ENCODE measurements around the gene MAGI2.
"Not testable (repeated sequence)": the region's sequence is repeated elsewhere in the genome, so short reads cannot be mapped to it uniquely, and the experiment has no call there.

The MAGI2 gene

DNA sequence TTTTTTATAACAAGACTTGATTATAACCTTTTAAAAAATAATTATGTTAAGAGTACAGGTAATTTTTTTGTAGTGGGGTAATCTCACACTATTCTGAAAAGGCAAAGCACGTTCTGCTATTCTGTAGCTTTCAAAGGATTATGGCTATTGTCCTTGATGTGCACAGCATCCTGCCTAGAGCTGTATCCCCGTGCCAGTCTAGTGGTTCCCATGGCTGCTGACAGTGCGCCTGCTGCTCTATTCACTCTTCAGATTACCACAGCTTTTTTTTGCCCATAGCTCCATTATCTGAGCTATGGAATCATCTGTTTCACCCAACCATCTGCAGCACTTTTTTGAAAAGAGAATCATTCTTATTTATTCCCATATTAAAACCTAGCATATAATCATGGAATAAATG is 931.5 kb downstream of the MAGI2 start:
- DNase-seq = no peak

DNA sequence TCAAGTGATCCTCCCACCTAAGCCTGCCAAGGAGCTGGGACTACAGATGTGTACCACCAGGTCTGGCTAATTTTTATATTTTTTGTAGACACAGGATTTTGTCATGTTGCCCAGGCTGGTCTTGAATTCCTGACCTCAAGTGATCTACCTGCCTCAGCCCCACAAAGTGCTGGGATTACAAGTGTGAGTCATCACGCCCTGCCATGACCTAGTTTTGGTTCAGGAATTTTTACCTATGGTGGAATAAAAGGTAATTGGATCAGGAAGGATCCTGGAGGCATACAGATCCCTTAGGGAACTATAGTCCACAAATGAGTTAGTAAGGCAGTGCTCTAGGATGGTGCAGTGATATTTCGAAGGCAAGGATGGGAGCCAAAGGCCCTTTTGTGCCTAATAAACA is 937.0 kb downstream of the MAGI2 start:
- no peak for DNase-seq

DNA sequence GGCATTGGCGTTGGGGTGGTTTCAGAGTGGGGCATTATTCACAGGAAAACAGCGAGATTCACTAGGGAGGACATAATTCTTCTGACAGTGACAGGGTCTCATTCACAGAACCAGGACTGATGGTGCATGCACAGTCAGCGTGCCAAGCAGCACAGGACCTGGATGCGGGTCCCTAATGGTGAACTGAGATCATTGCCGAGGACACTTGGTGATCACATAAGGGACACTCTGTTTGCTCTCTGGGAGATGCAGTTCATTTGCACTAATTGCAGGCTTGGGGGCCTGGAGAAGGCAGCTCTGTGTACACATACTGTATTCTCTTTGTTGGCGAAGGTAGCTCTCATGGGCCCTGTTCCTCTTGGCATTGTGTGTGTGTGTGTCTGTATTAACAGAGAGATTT is 938.8 kb downstream of the MAGI2 start:
- no peak for DNase-seq

DNA sequence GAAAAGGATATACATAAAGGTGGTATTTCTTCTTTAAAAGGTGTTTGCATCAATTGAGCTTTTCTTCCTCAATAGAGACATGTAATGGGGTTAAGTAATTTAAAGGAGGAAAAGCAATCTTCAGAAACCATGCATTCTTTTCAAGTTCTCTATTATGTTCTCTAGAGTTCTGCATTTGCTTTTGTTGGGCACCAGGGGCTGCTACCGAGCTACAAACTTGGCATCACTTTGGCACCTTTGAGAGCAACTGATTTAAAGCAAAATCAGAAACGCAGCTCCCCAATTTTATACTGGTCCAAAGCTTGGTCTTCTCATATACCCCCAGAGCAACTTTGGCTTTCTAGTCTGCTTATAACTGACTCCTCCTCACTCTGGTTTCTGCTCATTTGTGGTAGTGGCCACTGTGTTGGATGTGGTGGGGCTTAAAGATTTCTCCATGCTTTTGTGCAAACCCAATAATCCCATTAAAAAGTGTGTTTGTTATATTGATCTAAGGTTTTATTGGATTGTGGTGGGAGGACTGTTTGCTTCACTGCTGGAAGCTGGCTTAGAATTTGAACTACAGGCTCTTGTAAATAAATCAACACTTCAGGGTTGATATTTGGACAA is 942.8 kb downstream of the MAGI2 start:
- DNase-seq = no peak

DNA sequence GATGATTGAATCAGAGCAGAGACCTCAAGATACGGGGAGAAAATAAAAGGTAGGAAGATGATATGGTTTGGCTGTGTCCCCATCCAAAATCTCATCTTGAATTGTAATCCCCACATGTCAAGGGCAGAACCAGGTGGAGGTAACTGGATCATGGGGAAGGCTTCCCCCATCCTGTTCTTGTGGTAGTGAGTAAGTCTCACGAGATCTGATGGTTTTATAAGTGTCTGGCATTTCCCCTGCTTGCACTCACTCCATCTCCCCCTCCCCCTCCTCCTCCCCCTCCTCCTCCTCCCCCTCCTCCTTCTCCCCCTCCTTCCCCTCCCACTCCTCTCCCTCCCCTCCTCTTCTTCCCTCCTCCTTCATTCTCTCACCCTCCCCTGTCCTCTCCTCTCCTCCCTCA is 950.2 kb downstream of the MAGI2 start:
- DNase-seq = not testable (repeated sequence)

DNA sequence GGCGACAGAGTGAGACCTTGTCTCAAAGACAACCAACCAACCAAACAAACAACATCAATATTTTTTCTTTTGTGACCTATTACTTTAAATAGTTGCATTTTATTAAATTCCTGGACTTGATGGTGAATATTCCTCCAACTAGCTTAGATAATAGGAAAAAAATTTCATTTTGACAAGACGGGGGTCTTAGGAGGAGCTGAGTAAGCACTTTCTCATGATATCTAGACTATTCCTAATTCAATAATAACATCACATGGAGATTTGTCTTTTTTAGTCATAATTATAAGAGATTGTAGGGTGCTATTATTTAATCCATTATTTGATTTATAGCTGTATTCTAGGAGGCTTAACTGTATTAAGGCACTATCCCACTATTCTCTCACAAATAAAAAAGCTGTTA is 952.4 kb downstream of the MAGI2 start:
- DNase-seq = no peak

DNA sequence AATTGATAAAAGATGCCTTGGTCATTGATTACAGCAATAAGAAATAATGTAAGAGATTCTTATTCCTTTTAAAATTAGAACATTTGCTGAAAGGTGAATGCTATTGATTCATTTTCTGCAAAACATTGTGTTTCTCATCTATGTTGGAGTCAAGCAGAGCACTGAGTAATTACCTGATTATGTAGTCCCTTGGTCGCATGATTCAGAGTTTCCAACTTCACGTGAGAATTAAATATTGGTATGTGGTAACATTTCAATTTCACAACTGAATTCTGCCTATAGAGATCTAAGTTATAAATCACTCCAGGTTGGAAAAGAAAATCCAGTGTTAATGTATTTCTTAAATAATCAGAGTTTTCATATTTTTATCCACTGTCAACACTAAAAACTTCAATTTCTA is 953.5 kb downstream of the MAGI2 start:
- DNase-seq = no peak

DNA sequence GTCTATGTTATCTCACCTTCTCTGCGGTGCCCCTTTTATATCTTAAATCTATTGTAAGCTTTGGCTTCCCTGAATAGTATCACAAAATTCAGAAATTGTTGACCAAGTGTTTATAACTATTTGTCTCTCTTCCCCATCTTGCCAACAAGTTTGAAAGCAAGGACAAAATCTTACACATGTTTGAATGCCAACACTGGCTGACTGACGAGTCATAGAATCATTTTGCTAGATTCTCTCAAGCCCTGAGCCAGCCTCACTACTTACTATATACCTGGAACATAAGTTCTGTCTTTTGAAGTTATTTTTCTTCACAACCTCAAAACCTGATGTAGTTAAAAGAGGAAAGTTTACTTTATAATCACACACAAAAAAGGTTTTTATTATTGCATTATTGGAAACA is 954.2 kb downstream of the MAGI2 start:
- no peak for DNase-seq

DNA sequence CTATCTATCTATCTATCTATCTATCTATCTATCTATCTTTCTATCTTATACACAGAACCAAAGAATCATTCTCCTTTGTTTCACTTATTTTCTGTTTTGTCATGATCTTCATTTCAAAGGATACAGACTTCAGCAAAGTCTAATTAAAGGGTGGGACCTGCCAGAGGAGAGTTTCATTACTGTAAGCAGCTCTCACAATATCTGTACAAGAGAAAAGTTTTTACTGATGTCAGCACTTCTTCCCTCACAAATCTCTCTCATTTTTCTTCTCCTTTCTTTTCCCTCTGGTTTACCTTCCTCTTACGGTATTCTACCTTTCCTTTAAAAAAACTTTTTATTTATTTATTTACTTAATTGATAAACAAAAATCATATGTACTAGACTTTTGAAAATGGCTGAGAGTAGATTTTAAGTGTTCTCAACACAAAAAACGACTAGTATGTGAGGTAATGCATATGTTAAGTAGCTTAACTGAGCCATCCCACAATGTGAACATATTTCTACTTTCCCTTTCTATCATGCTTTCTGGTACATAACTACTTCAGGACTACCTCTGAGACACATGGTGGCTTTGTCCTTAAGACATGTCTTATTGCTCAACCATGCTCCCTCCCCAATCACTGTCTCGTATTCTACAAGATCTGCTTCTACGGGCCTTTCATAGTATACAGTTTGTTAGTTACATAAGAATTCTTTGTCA is 955.6 kb downstream of the MAGI2 start:
- no peak for DNase-seq

DNA sequence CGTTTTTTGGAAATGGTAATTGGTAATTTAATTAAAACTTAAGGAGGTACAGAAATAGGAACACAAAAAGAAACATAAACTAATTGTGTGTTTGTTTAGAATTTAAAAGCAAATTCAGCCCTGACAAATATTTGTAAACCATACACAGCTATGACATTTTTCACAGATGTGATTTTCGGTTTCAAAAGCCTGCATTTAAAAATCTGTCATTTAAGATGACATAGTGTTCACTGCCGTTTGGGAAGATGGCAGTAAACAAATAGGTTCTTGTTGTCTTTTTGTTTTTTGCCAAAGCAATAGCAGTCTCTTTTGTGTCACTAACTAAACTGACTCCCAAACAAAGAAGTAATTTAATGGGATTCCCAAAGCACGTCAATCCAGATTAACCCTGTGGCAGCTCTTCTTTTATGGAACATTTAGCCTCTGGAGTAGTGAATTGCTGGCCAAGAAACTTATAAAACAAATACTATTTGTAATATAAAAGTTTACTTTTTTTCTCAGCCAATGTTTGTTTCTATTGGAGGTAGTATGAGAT is 957.3 kb downstream of the MAGI2 start:
- DNase-seq = no peak

DNA sequence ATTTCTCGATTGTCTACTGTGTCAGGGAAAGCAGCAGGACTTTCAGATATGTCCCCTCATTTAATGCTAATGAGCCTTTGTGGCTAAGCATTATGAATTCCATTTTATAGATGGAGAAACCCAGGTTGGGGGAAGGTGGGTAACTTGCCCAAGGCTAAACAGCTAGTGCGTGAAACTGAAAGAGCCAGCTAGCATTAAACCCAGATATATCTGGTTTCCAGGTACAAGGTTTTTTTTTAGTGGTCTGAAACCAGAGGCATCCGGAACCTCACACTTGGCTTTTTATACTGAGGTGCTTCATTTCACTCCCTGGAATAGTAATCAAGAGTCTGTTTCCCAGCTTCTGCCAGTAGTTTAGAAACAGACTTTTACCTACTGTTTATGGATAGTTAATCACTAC is 960.1 kb downstream of the MAGI2 start:
- DNase-seq = no peak

DNA sequence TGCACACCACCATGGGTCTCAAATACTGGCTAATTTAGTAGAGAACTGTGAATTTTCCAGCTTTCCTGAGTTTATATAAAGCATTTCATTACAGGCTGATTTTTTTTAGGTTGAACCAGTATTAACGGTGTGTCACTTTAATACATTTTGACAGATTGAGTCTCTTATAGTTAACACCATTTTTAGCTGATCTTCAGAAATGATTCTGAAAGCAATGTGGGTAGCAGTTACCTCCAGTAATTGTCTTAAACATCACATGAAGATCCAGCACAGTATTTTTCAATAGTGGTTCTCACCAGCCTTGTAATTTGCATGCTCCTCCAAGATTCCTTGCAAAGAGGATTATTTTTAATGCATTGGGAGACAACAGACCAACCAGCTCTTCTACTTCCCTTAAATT is 961.3 kb downstream of the MAGI2 start:
- no peak for DNase-seq

DNA sequence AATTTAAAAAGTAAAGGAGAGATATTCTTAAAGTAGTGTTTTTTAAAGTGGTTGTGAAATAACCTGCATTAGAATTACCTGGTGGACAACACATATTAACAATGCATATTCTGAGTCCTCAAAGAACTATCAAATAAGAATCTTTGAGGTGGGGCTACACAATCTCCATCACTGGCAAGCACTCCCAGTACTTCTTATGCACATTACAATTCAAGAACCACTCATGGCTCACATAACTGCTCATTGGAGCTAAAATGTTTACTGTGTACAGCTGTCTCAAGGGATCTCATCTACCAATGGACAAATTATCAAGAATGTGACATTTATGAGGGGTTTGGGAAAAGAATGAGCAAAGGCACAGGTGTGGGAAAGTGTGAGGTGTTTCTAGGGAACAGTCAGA is 962.9 kb downstream of the MAGI2 start:
- no peak for DNase-seq

DNA sequence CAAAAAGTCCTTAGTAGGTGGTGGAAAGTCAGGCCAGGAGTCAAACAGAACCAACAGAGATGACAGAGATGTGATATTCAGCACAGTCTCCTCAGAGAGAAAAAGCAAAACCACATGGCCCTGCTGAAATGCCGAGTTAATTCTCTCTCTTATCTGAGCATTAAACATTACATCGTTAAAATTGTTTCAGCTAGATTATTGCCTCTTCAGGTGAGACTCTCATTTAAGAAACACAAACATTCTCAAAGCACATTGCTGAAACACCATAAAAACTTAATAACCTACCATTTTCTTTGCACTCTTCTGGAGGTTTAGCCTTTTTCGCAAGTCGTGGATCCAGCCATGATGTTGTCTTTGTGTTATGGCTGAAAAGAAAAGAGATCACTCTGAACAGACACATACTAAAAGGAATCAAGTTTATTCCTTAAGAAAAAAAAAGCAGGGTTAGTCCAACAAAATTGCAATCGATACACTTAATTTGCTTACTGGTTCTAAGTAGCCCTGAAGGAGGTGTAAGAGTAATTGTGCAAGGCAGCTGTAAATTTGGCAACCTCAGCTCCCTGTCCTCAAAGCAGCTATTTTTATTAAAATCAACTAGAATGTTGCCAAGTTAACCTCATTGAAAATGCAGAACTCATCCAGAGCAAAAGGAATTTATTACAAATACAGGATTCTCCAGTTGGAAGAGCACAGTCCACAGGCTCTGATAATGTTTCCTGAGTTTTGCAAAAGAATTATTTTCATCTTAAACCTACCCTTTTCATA is 963.8 kb downstream of the MAGI2 start:
- DNase-seq = no peak

DNA sequence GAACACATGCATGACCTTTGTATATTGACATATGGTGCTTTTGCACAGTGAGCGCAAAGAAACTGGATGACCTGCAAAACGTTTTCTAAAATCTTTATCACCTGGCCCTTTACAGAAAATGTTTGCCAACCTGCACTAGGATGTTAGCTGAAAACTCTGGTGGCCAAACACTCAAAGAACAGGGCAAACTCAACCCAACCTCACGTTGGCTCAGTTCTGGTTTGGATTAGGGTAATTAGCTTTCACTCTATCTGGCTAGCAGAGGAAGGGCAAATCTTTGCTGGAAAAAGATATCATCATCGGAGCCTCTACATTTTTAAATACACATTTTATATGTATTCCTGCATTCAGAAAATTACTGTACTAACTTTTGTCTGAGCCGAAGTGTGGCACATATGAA is 966.0 kb downstream of the MAGI2 start:
- no peak for DNase-seq

DNA sequence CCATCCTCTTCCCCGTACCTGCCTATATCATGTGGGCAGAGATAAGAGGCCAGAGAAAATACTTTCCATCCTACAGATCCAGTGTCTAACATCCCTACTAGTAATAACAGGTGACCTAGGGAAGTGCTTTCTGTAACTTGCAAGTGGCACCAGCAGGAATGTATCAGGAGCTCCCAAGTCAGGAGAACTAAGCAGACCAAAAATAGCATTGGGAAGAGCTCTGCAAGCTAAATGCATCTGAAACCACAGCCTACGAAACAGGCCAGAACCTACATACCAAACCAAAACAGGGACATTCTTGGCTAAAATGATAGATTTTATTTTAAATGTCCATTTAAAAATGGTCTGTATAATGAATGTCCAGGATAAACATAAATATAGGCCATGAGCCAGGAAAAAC is 974.1 kb downstream of the MAGI2 start:
- DNase-seq = no peak

DNA sequence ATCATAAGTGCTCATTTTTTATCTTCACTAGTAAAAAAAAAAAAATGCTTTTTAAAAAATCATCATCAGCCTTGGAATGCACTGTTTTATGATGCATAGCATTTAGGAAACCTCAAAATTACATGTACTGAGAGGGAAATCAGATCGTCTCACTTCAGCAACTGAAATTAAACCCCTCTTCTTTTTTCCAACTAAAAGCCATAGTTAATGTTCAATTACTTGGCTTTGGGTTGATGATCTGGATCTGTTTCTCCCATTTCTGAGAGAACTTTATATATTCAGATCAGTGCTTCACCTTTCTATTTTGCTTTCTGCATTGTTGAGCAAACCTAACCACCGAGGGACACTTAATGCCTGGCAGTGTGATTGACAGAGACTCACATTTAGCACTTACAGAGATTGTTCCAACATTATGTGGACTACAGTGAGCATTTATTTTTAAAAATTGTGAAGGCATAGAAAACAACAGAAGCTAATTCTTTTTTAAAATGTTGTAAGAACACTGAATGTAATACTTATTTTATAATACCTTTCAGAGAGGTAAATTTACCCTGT is 976.5 kb downstream of the MAGI2 start:
- no peak for DNase-seq

DNA sequence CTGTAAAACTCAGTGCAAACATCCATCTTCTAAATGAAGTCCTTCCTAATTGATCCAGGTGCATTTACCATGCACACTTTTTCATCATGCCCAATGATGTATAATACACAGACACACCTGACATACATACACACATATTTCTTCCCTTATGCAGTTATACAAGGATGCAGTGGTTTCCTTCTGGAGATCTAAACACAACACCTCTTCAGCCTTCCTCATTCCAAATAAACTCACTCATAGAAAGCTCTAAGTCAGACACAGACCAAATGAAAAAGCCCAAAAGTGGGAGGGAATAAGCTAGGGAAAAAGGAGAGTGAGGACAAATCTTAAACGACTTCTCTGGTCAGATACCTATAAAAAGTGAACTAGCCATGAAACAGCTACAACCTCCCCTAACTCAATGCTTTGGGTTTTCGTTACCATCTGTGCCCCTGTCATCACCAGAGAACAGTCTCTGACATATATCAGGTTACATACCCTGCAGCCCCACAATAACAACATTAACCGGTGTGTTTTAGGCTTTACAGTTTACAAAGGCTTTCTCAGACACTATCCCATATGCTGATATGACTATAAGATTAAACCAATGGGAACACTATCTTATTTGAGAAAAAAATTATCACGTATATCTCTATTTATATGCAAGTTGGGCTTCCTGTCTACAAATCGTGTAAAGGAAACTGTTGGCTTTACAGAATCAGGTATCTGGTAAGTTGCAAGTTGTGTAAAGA is 979.7 kb downstream of the MAGI2 start:
- DNase-seq = no peak

DNA sequence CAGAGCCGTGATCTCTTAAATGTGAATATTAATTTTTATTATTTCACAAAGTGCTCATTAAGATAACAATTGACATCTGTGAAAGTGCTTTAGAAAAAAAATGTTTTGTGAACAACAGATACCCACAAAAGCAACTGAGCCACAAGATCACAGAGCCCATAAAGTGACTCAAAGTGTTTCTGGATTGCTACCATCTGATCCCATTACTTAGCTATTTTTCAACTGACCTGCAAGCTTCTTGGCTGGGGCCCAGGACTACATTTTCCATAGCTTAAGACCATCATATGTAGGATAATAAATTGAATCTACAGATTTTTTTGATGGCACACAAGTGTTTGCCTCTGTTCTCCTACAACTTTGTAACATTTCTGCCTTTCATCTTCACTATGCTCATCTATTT is 980.4 kb downstream of the MAGI2 start:
- DNase-seq = no peak

DNA sequence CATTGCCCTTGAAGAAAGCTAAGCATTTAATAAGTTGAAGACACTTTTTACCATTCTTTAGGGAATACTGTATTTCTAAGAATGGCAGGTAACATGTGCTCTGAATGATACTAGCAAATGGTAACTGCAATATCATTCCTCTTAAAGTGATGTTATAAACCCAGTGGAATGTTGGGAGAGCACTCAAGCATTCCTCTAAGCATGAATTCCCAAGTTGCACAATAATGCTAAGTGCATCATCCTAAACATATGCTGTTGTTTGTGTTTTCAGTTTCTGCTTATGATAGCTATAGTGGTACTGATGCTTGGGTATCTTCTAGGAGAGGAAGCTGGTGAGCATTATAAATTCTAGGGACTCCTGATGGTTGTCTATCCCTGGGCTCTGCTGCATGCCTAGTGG is 980.9 kb downstream of the MAGI2 start:
- DNase-seq = no peak

DNA sequence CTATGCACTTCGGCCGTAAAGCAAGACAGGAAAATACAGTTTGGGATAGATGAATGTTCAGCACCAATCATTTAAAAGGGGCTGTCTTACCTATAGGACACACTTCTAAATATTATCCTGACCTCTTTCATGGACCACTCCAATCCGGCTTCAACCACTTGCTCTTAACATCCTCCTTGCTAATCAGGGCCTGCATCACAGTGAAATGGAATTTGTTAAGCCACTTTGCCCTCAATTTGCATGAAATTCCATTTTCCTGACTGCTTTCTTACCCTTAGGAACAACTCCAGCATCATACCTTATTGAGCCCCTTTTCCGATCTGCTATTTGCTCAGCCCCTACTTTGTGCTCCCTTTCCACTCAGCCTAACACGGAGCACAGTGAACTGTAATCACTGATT is 987.6 kb downstream of the MAGI2 start:
- DNase-seq = no peak

DNA sequence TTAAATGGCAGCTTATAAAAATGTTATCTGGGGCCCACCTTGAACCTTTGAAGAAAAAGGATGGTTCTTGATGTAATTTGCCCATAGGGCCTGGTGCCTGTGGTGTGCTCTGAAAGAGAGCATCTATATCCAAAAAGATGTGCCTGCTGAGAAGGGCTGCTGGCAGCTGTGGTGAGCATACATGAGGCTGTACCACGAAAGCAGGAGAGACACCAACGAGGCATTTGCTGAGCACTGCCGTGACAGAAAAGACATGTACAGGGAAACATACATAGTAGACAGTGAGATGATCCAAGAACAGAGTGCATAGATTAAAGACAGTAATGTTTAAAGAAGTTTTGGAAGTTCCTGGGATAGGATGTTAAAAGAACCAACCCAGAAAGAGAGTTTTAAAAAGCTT is 990.4 kb downstream of the MAGI2 start:
- DNase-seq = no peak

DNA sequence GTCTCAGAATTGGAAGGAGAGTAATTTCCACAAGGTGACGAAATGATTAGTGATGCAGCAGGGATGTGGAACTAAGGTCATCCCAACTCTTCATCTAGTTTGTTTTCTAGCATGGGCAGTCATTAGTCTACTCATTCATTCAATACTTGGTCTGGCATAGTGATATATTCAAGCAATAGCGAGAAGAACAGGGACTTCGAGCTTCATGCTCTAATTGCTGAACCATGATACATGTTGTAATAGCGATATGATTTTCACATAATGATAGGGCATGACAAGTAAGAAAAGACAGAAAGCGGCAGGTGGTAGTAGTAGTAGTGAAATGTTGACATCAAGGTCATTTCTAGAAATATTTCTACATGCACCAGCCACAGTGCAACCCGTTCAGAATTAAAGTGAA is 1002.8 kb downstream of the MAGI2 start:
- no peak for DNase-seq

Measured in 8988T (cell line).